ENCODE results near the gene KDM4F.

GRCh38 chr11:95067841-95068219 lies 18.6 kb downstream of the KDM4F start:
- TF ChIP-seq CTCF (IDR thresholded peaks at IDR 0.05) (no peak), POLR2A (IDR thresholded peaks at IDR 0.05) (no peak)
